Thyroid gland (tissue), 4 donors: ENCODE data around the gene MRPS27. TPM values are rescaled to one million over a fixed set of nuclear protein-coding genes. Genes with fewer than 3 reads are reported as not detected.

Experiments
- DNase-seq, 2 donors: peaks; one replicate each; pipeline ENCODE4 v3.0.0-alpha.2; 2019
- H3K27ac ChIP-seq, 3 donors: fragments of 200-600 bp; sonication (generic); 1 replicate in 2 of 3; 2 replicates in 1 of 3; pipeline ENCODE4 v1.5.1; 2016 to 2019; ENCODE audit warnings: mild to moderate bottlenecking in 1 of 3, moderate library complexity in 1 of 3
- H3K27me3 ChIP-seq: fragments of 200-600 bp; sonication (generic); one replicate; pipeline ENCODE4 v1.5.1; 2019
- H3K36me3 ChIP-seq, 2 donors: fragments of 200-600 bp; sonication (generic); one replicate each; pipeline ENCODE4 v1.5.1; 2016 to 2019
- H3K4me1 ChIP-seq, 2 donors: fragments of 200-600 bp; sonication (generic); one replicate each; pipeline ENCODE4 v1.5.1; 2017 to 2019
- H3K4me3 ChIP-seq, 3 donors: fragments of 200-600 bp; sonication (generic); replicated peaks in 1 of 3; 1 replicate in 2 of 3; 2 replicates in 1 of 3; pipeline ENCODE4 v1.5.1; 2016; ENCODE audit warnings: mild to moderate bottlenecking in 1 of 3
- H3K9me3 ChIP-seq: fragments of 200-600 bp; sonication (generic); one replicate; pipeline ENCODE4 v1.5.1; 2017
- POLR2A ChIP-seq, 2 donors: fragments of 450-650 bp; IDR thresholded peaks; one replicate each; pipeline ENCODE4 v1.6.1; 2017; ENCODE audit warnings: antibody characterized with exemption in 2 of 2, mild to moderate bottlenecking in 2 of 2, moderate library complexity in 1 of 2
- WGBS, 2 donors: methylation state at CpG; one replicate each; pipeline ENCODE4 v1.1.5; 2017; 5-methylcytosine and 5-hydroxymethylcytosine counted together
- intact Hi-C: fragments of 100-400 bp; cut with DNase I; formaldehyde crosslinking; loops from one replicate; pipeline ENCODE4 v1.15.1; 2023
- total RNA-seq, 4 donors: library from RNA; depleted of rRNA; stranded (reverse); fragments of >200 nt; gene quantifications; one replicate each; pipeline ENCODE4 v1.2.3, GENCODE V29; 2016
- TF ChIP-seq, protein P1 (sequence below), 6 experiments: fragments of 200-600 bp in 3 of 6; fragments of 450-650 bp in 3 of 6; sonication (generic) in 3 of 6; IDR thresholded peaks; one replicate each; pipeline ENCODE4 v1.5.1; 2016 to 2019; ENCODE audit warnings: antibody characterized with exemption in 6 of 6, mild to moderate bottlenecking in 2 of 6, inconsistent platforms in 1 of 6, moderate library complexity in 1 of 6

MRPS27 gene
- total RNA-seq, 4 donors from 2014 or later: 71.4 to 86.1 (median 80.4) TPM

DNA sequence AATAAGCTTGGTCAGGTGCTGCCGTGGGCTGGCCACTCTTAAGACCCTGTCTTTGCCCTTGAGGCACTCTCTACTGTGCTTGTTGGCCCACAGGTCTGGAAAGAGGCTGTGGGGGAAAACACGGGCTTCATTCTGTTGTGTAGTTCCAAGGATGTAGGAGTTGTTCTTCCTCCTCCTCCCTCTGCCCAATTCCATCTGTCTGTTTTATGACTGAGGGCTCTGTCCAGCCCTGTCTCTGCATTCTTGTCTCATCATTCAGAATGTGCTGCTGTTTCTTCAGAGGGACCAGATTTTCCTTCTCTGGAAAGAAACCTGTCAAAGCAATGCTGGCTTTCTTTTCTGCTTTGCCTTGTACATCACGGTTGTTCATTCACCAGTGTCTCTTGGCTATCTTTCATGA, 128.6 kb downstream of the MRPS27 start:
- no peak overlapping the region for H3K4me3 ChIP-seq
- intact Hi-C loops: no loop called here
- DNase-seq: no peak
- H3K27me3 ChIP-seq: no peaks in the 10 kb centered on the region
- H3K27ac ChIP-seq: no peak overlapping the region
- H3K36me3 ChIP-seq: peaks cover 0 to 5% of the 10 kb centered on the region in 2 donors
- TF ChIP-seq, protein P1, sequence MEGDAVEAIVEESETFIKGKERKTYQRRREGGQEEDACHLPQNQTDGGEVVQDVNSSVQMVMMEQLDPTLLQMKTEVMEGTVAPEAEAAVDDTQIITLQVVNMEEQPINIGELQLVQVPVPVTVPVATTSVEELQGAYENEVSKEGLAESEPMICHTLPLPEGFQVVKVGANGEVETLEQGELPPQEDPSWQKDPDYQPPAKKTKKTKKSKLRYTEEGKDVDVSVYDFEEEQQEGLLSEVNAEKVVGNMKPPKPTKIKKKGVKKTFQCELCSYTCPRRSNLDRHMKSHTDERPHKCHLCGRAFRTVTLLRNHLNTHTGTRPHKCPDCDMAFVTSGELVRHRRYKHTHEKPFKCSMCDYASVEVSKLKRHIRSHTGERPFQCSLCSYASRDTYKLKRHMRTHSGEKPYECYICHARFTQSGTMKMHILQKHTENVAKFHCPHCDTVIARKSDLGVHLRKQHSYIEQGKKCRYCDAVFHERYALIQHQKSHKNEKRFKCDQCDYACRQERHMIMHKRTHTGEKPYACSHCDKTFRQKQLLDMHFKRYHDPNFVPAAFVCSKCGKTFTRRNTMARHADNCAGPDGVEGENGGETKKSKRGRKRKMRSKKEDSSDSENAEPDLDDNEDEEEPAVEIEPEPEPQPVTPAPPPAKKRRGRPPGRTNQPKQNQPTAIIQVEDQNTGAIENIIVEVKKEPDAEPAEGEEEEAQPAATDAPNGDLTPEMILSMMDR (IDR thresholded peaks at IDR 0.05): no peak
- TF ChIP-seq POLR2A (IDR thresholded peaks at IDR 0.05): no peak
- 63 to 75% methylated on average over 3 of the region's 3 CpGs for WGBS, 2 donors
- no peaks in the 10 kb centered on the region for H3K4me1 ChIP-seq
- H3K9me3 ChIP-seq: no peaks in the 10 kb centered on the region

DNA sequence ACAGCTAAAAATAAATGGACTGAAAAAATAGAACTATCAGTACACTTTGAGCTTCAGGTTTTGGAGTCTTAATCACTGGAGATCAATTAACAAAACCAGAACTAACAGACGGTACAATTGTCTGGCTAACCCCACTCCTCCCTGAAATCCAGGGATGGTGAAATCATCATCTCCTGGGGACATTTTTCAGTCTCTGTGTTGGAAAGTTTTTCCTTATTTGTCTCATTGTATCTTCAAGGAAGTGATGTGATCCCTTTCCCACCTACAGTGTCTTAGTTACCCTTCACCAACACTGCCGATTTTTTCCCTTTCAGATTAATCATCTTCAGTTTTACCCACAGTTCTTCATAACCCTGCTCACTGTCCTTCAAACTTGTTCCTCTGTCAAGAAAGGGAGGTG, 130.9 kb downstream of the MRPS27 start:
- no peaks in the 10 kb centered on the region for H3K36me3 ChIP-seq
- no peak for TF ChIP-seq POLR2A (IDR thresholded peaks at IDR 0.05)
- TF ChIP-seq, protein P1 (IDR thresholded peaks at IDR 0.05): no peak
- intact Hi-C loops: no loop called here
- H3K27ac ChIP-seq: no peak overlapping the region
- no peak for DNase-seq
- no peaks in the 10 kb centered on the region for H3K9me3 ChIP-seq
- WGBS, 2 donors: 76 to 93% methylated on average over 2 of the region's 2 CpGs
- no peaks in the 10 kb centered on the region for H3K27me3 ChIP-seq
- no peaks in the 10 kb centered on the region for H3K4me1 ChIP-seq
- H3K4me3 ChIP-seq: no peak overlapping the region

DNA sequence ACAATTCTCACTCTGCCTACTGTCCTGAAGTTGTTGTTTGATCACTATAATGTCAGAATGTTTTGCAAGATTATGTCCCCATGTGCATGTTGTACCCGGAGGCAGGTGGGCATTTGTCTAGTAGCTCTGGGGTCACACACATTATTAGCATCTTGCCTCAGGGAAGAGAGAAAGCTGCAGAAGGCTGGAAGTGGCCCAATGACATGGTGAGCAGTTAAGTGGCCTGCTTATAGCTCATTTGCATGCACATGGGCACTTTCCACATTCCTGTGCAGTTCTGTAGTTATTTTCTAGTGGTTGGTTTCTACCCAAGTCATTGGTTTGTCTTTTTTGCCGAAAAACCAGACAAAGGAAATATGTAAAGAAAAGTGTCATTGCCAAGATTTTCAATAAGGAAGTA, 131.9 kb downstream of the MRPS27 start:
- H3K27me3 ChIP-seq: no peaks in the 10 kb centered on the region
- no peaks in the 10 kb centered on the region for H3K36me3 ChIP-seq
- no peak for DNase-seq
- no peak overlapping the region for H3K27ac ChIP-seq
- 73 to 75% methylated on average over 2 of the region's 2 CpGs for WGBS, 2 donors
- TF ChIP-seq, protein P1 (IDR thresholded peaks at IDR 0.05): no peak
- TF ChIP-seq POLR2A (IDR thresholded peaks at IDR 0.05): no peak
- no peaks in the 10 kb centered on the region for H3K9me3 ChIP-seq
- no peak overlapping the region for H3K4me3 ChIP-seq
- H3K4me1 ChIP-seq: no peaks in the 10 kb centered on the region
- intact Hi-C loops: no loop called here

DNA sequence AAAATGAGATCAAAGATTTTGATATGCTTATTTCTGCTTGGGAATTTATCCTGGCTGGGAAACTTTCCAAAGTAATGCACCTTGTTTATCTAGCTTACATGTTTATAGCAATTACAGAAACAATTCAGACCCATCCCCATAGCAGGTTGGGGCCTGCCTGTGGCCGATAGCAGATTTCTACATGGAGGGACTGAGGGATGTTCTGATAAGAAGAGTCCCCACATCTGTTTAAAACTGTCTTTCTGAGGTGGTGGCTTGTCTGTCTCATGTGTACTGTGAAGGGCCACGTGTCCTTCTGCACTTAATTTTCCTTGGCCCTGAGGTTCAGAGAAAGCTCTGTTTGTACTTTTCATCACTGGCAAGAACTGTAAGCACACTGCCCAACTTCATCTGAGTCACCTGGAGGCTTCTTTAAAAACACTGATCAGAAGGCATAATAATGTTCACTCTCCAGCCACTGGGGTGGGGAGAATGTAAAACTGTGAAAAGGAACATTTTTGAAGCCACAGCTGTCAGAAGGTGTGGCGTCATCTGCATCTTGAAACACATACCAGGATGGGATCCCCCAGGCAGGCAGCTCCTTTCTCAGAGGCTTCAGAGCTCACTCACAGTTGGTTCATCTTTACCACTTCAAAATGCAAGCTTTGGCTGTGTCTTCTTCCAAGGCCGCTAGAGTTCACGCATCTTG, 132.5 kb downstream of the MRPS27 start:
- Histone ChIP-seq H3K27ac (no peak overlapping the region), H3K36me3 (no peaks in the 10 kb centered on the region), H3K4me3 (no peak overlapping the region), H3K27me3 (no peaks in the 10 kb centered on the region), H3K4me1 (no peaks in the 10 kb centered on the region), H3K9me3 (no peaks in the 10 kb centered on the region)
- TF ChIP-seq, protein P1 (IDR thresholded peaks at IDR 0.05): no peak
- TF ChIP-seq POLR2A (IDR thresholded peaks at IDR 0.05): no peak
- 82 to 92% methylated on average over 5 of the region's 5 CpGs for WGBS, 2 donors
- no peak for DNase-seq
- intact Hi-C loops: no loop called here

DNA sequence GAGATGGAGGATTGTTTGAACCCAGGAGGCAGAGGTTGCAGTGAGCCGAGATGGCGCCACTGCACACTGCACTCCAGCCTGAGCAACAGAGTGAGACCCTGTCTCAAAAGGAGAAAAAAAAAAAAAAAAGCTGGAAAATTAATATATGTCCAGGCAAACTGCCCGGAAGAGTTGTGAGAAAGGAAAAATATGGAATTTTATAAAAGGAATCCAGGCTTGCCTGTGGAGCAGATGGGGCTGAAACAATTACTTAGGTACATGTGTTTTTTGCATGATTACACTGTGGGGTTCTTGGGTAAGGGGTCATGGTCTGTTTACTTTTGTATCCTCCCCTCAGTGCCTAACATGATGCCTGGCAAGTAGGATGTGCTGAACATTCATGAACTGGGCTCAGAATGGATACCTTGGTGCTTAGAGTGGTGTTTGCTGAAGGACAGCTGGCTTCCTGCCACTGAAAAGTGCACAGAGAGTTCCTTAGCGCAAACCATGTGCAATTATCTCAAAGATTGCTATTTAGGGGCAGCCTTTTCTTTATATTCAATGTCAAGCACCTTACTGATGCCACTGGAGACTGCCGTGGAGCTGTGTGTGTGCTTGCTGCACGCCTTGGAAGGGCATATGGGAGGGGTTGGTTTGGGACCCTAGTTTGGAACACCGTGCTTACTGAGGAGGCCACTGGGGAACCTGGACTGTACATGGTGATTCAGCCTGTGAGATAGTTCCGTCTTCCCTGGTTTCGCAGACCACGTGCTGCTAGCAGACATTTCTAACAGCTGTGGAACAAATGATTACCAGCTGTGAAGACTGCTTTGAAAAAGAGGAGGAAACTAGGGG, 134.3 kb downstream of the MRPS27 start:
- TF ChIP-seq, protein P1 (IDR thresholded peaks at IDR 0.05): no peak
- no peak for TF ChIP-seq POLR2A (IDR thresholded peaks at IDR 0.05)
- WGBS, 2 donors: 77 to 86% methylated on average over 10 of the region's 10 CpGs
- Histone ChIP-seq H3K27ac (no peak overlapping the region), H3K4me3 (no peak overlapping the region), H3K36me3 (no peaks in the 10 kb centered on the region), H3K4me1 (no peaks in the 10 kb centered on the region), H3K27me3 (no peaks in the 10 kb centered on the region), H3K9me3 (no peaks in the 10 kb centered on the region)
- no peak for DNase-seq
- intact Hi-C loops: no loop called here
